K562 (cell line): ENCODE measurements around the gene CPT1B.

Experiments
- BMI1 ChIP-seq: fragments of 150-350 bp; IDR thresholded peaks from 2 replicates; pipeline ENCODE4 v1.6.1; 2014; ENCODE audit warnings: low read length
- CBFA2T3 ChIP-seq: fragments of 450-650 bp; IDR thresholded peaks from 2 replicates; pipeline ENCODE4 v1.6.1; 2017
- DIDO1 ChIP-seq: fragments of 450-650 bp; IDR thresholded peaks from 2 replicates; pipeline ENCODE4 v1.6.1; 2016; ENCODE audit warnings: low read depth, missing biosample characterization, missing genetic modification characterization
- MAZ ChIP-seq, 2 experiments: fragments of 450-650 bp in 1 of 2; sonication (generic) in 1 of 2; formaldehyde crosslinking; IDR thresholded peaks in 1 of 2; conservative IDR thresholded peaks in 1 of 2; 2 replicates each; pipeline versions ENCODE4 v1.4.0 to v1.5.0; 2020; ENCODE audit warnings: mild to moderate bottlenecking in 1 of 2, missing genetic modification reagents in 1 of 2
- MIER1 ChIP-seq: fragments of 450-650 bp; IDR thresholded peaks from 2 replicates; pipeline ENCODE4 v1.6.1; 2016; ENCODE audit warnings: antibody characterized with exemption, mild to moderate bottlenecking, low read depth
- NRF1 ChIP-seq, 2 experiments: fragments of 450-650 bp; IDR thresholded peaks in 1 of 2; conservative IDR thresholded peaks in 1 of 2; 2 replicates each; pipeline ENCODE4 v1.6.1; 2014; ENCODE audit warnings: mild to moderate bottlenecking in 2 of 2
- SRF ChIP-seq, 2 experiments: fragments of 250-450, 450-650 bp in 1 of 2; sonication (Bioruptor Pico) in 1 of 2; sonication (generic) in 1 of 2; formaldehyde crosslinking; IDR thresholded peaks; 2 replicates each; pipeline versions ENCODE4 v1.5.0 to v1.5.1; 2020 to 2022; ENCODE audit warnings: mild to moderate bottlenecking in 1 of 2, missing genetic modification reagents in 1 of 2
- ZBTB1 ChIP-seq: sonication (generic); formaldehyde crosslinking; IDR thresholded peaks from 2 replicates; pipeline ENCODE4 v1.8.1; 2023; ENCODE audit warnings: missing genetic modification reagents, low read depth, mild to moderate bottlenecking, borderline replicate concordance
- ZBTB11 ChIP-seq, 3 experiments: fragments of 200-800 bp in 1 of 3; fragments of 250-450 bp in 1 of 3; fragments of 450-650 bp in 1 of 3; sonication (Bioruptor Pico) in 1 of 3; sonication (Bioruptor generic) in 1 of 3; formaldehyde crosslinking in 1 of 3; IDR thresholded peaks; 2 replicates each; pipeline versions ENCODE4 v1.6.1 to v1.8.0; 2016 to 2022; ENCODE audit warnings: mild to moderate bottlenecking in 2 of 3, missing genetic modification characterization in 2 of 3, missing compliant biosample characterization in 1 of 3, moderate library complexity in 1 of 3
- ZBTB2 ChIP-seq: fragments of 450-650 bp; IDR thresholded peaks from 2 replicates; pipeline ENCODE4 v1.6.1; 2016; ENCODE audit warnings: antibody characterized with exemption
- ZNF175 ChIP-seq: fragments of 200-800 bp; sonication (Bioruptor generic); IDR thresholded peaks from 2 replicates; pipeline ENCODE4 v1.6.1; 2016; ENCODE audit warnings: low read depth, mild to moderate bottlenecking, missing genetic modification characterization, missing compliant biosample characterization
- ZNF778 ChIP-seq: fragments of 450-650 bp; formaldehyde crosslinking; IDR thresholded peaks from 2 replicates; pipeline ENCODE4 v1.4.0; 2020; ENCODE audit warnings: mild to moderate bottlenecking, moderate library complexity
- TF ChIP-seq, protein P1 (sequence below): IDR thresholded peaks from 3 replicates; pipeline ENCODE4 v1.6.1; 2011; ENCODE audit warnings: borderline replicate concordance, mild to moderate bottlenecking; ENCODE audit not compliant: insufficient read length, insufficient read depth

GRCh38 chr22:50536226-50536625, 42.0 kb downstream of the CPT1B start:
- TF ChIP-seq MIER1 (no peak), ZBTB11 (CRISPR knock-in tag; IDR thresholded peaks at IDR 0.05) (no peak), CBFA2T3 (no peak), ZBTB2 (no peak), ZNF778 (CRISPR knock-in tag) (no peak), DIDO1 (tag) (no peak), BMI1 (no peak), ZBTB1 (CRISPR knock-in tag) (no peak), SRF (CRISPR knock-in tag; IDR thresholded peaks at IDR 0.05) (no peak), ZNF175 (no peak), MAZ (CRISPR knock-in tag; conservative IDR thresholded peaks at IDR 0.05 in 1 of 2, IDR thresholded peaks at IDR 0.05 in 1 of 2) (no peak), NRF1 (conservative IDR thresholded peaks at IDR 0.05 in 1 of 2, IDR thresholded peaks at IDR 0.05 in 1 of 2) (no peak)
- TF ChIP-seq, protein P1, sequence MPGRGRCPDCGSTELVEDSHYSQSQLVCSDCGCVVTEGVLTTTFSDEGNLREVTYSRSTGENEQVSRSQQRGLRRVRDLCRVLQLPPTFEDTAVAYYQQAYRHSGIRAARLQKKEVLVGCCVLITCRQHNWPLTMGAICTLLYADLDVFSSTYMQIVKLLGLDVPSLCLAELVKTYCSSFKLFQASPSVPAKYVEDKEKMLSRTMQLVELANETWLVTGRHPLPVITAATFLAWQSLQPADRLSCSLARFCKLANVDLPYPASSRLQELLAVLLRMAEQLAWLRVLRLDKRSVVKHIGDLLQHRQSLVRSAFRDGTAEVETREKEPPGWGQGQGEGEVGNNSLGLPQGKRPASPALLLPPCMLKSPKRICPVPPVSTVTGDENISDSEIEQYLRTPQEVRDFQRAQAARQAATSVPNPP = no peak
